H9 (cell line): ENCODE results near the gene XXYLT1. TPM values are rescaled to one million over a fixed set of nuclear protein-coding genes. Genes with fewer than 3 reads are reported as not detected.
A peak's percentile ranks its signal among the peaks of the same experiment; 100 is the strongest.

Experiments used
- DNase-seq: peaks from one replicate; pipeline ENCODE4 v3.0.0-alpha.2; 2017
- H2AFZ ChIP-seq: one replicate; pipeline ENCODE4 v1.6.1; 2013; ENCODE audit warnings: mild to moderate bottlenecking, low read length, control low read depth, moderate library complexity
- H2AK5ac ChIP-seq: 2 replicates; pipeline ENCODE4 v1.6.1; 2013; ENCODE audit warnings: low read length, control low read depth, mixed read lengths; ENCODE audit not compliant: insufficient read length
- H2BK120ac ChIP-seq: one replicate; pipeline ENCODE4 v1.6.1; 2013; ENCODE audit warnings: low read depth, mild to moderate bottlenecking, low read length, control low read depth, inconsistent platforms; ENCODE audit not compliant: poor library complexity, severe bottlenecking
- H2BK12ac ChIP-seq: 2 replicates; pipeline ENCODE4 v1.6.1; 2013; ENCODE audit warnings: low read length, control low read depth, mixed read lengths, low read depth; ENCODE audit not compliant: insufficient read length
- H2BK15ac ChIP-seq: 2 replicates; pipeline ENCODE4 v1.6.1; 2013; ENCODE audit warnings: low read depth, low read length, control low read depth
- H2BK20ac ChIP-seq: one replicate; pipeline ENCODE4 v1.6.1; 2013; ENCODE audit warnings: low read depth, mild to moderate bottlenecking, low read length, control low read depth, inconsistent platforms; ENCODE audit not compliant: poor library complexity, severe bottlenecking
- H2BK5ac ChIP-seq: 2 replicates; pipeline ENCODE4 v1.6.1; 2013; ENCODE audit warnings: low read length, control low read depth, mixed read lengths; ENCODE audit not compliant: insufficient read length
- H3K14ac ChIP-seq: 2 replicates; pipeline ENCODE4 v1.6.1; 2013; ENCODE audit warnings: low read length, control low read depth; ENCODE audit not compliant: insufficient read depth
- H3K18ac ChIP-seq: 2 replicates; pipeline ENCODE4 v1.6.1; 2013; ENCODE audit warnings: low read depth, mild to moderate bottlenecking, mixed read lengths, low read length, control low read depth; ENCODE audit not compliant: insufficient read length
- H3K23ac ChIP-seq: 2 replicates; pipeline ENCODE4 v1.6.1; 2013; ENCODE audit warnings: low read length, control low read depth, mixed read lengths, low read depth; ENCODE audit not compliant: insufficient read length
- H3K23me2 ChIP-seq: 2 replicates; pipeline ENCODE4 v1.6.1; 2013; ENCODE audit warnings: low read depth, mild to moderate bottlenecking, mixed read lengths, low read length, control low read depth; ENCODE audit not compliant: insufficient read length, poor library complexity, severe bottlenecking
- H3K27ac ChIP-seq: 2 replicates; pipeline ENCODE4 v1.5.1; 2013; ENCODE audit warnings: low read length, control low read depth, mixed read lengths, low read depth; ENCODE audit not compliant: insufficient read length
- H3K27me3 ChIP-seq: 2 replicates; pipeline ENCODE4 v1.6.1; 2013; ENCODE audit warnings: low read length, control low read depth, inconsistent platforms; ENCODE audit not compliant: insufficient read depth
- H3K4ac ChIP-seq: 2 replicates; pipeline ENCODE4 v1.6.1; 2013; ENCODE audit warnings: low read depth, mild to moderate bottlenecking, control low read depth, inconsistent platforms, low read length, moderate library complexity
- H3K4me1 ChIP-seq: 2 replicates; pipeline ENCODE4 v1.6.1; 2013; ENCODE audit warnings: low read length, control low read depth, inconsistent platforms; ENCODE audit not compliant: insufficient read depth
- H3K4me2 ChIP-seq: 2 replicates; pipeline ENCODE4 v1.6.1; 2013; ENCODE audit warnings: low read length, control low read depth, mixed read lengths; ENCODE audit not compliant: insufficient read length, insufficient read depth
- H3K56ac ChIP-seq: 2 replicates; pipeline ENCODE4 v1.6.1; 2013; ENCODE audit warnings: low read depth, mild to moderate bottlenecking, mixed read lengths, low read length, control low read depth; ENCODE audit not compliant: insufficient read length
- H3K79me1 ChIP-seq: 2 replicates; pipeline ENCODE4 v1.6.1; 2013; ENCODE audit warnings: low read depth, mild to moderate bottlenecking, moderate library complexity, low read length, control low read depth, inconsistent platforms; ENCODE audit not compliant: insufficient read depth, poor library complexity, severe bottlenecking
- H3K79me2 ChIP-seq: 2 replicates; pipeline ENCODE4 v1.6.1; 2013; ENCODE audit warnings: low read length, control low read depth, inconsistent platforms; ENCODE audit not compliant: insufficient read depth
- H3K9ac ChIP-seq: 2 replicates; pipeline ENCODE4 v1.6.1; 2013; ENCODE audit warnings: low read length, control low read depth, mixed read lengths; ENCODE audit not compliant: insufficient read length; ENCODE audit errors: extremely low read depth
- H3K9me3 ChIP-seq: one replicate; pipeline ENCODE4 v1.6.1; 2013; ENCODE audit warnings: low read depth, low read length, inconsistent platforms; ENCODE audit not compliant: control insufficient read depth
- H3T11ph ChIP-seq: one replicate; pipeline ENCODE4 v1.6.1; 2013; ENCODE audit warnings: mild to moderate bottlenecking, low read length, control low read depth, inconsistent platforms
- H4K20me1 ChIP-seq: one replicate; pipeline ENCODE4 v1.6.1; 2013; ENCODE audit not compliant: control insufficient read depth, insufficient read length, insufficient read depth
- H4K5ac ChIP-seq: 2 replicates; pipeline ENCODE4 v1.6.1; 2013; ENCODE audit warnings: low read depth, mild to moderate bottlenecking, mixed read lengths, low read length, control low read depth; ENCODE audit not compliant: insufficient read length
- H4K8ac ChIP-seq: replicated peaks from 2 replicates; pipeline ENCODE4 v1.6.1; 2013; ENCODE audit warnings: low read length, control low read depth, mixed read lengths, low read depth; ENCODE audit not compliant: insufficient read length
- H4K91ac ChIP-seq: 2 replicates; pipeline ENCODE4 v1.6.1; 2013; ENCODE audit warnings: low read depth, mild to moderate bottlenecking, moderate library complexity, mixed read lengths, low read length, control low read depth; ENCODE audit not compliant: insufficient read length
- H3K27ac Mint-ChIP-seq, 3 experiments: 2 replicates in 2 of 3; 3 replicates in 1 of 3; pipeline ENCODE4 v1.8.0; 2020 to 2021; ENCODE audit warnings: mixed read lengths in 3 of 3, mild to moderate bottlenecking in 1 of 3, moderate library complexity in 1 of 3
- H3K27me3 Mint-ChIP-seq: 2 replicates; pipeline ENCODE4 v1.8.0; 2021; ENCODE audit warnings: low read depth, mild to moderate bottlenecking, moderate library complexity, mixed read lengths
- H3K36me3 Mint-ChIP-seq, 3 experiments: 2 replicates in 2 of 3; 3 replicates in 1 of 3; pipeline ENCODE4 v1.8.0; 2020 to 2021; ENCODE audit warnings: low read depth in 3 of 3, mixed read lengths in 3 of 3; ENCODE audit not compliant: insufficient read depth in 1 of 3
- H3K4me1 Mint-ChIP-seq, 2 experiments: 2 replicates each; pipeline ENCODE4 v1.8.0; 2020; ENCODE audit warnings: mixed read lengths in 2 of 2
- H3K4me3 Mint-ChIP-seq, 2 experiments: 2 replicates in 1 of 2; 3 replicates in 1 of 2; pipeline ENCODE4 v1.8.0; 2020 to 2021; ENCODE audit warnings: mild to moderate bottlenecking in 2 of 2, mixed read lengths in 2 of 2, moderate library complexity in 1 of 2
- H3K9me3 Mint-ChIP-seq, 2 experiments: 2 replicates in 1 of 2; 3 replicates in 1 of 2; pipeline ENCODE4 v1.8.0; 2020; ENCODE audit warnings: mild to moderate bottlenecking in 2 of 2, mixed read lengths in 2 of 2, moderate library complexity in 1 of 2
- WGBS: extraction: QIAGEN DNeasy Blood & Tissue Kit; methylation state at CpG from one replicate; pipeline ENCODE4 v1.1.7; 2013; ENCODE audit warnings: missing lambda C conversion rate, low lambda C conversion rate, mixed read lengths; ENCODE audit not compliant: insufficient read length; ENCODE audit errors: extremely low coverage; 5-methylcytosine and 5-hydroxymethylcytosine counted together
- total RNA-seq: library from RNA; stranded (reverse); gene quantifications from 2 replicates; pipeline ENCODE4 v1.2.1, GENCODE V29; 2021
- TF ChIP-seq, protein P1 (sequence below): fragments of 200-600 bp; sonication (generic); conservative IDR thresholded peaks from 3 replicates; pipeline ENCODE4 v1.8.0; 2021; ENCODE audit warnings: antibody characterized with exemption, mild to moderate bottlenecking

Gene XXYLT1
- total RNA-seq, 1 experiment from 2014 or later: 22.7 TPM

DNA sequence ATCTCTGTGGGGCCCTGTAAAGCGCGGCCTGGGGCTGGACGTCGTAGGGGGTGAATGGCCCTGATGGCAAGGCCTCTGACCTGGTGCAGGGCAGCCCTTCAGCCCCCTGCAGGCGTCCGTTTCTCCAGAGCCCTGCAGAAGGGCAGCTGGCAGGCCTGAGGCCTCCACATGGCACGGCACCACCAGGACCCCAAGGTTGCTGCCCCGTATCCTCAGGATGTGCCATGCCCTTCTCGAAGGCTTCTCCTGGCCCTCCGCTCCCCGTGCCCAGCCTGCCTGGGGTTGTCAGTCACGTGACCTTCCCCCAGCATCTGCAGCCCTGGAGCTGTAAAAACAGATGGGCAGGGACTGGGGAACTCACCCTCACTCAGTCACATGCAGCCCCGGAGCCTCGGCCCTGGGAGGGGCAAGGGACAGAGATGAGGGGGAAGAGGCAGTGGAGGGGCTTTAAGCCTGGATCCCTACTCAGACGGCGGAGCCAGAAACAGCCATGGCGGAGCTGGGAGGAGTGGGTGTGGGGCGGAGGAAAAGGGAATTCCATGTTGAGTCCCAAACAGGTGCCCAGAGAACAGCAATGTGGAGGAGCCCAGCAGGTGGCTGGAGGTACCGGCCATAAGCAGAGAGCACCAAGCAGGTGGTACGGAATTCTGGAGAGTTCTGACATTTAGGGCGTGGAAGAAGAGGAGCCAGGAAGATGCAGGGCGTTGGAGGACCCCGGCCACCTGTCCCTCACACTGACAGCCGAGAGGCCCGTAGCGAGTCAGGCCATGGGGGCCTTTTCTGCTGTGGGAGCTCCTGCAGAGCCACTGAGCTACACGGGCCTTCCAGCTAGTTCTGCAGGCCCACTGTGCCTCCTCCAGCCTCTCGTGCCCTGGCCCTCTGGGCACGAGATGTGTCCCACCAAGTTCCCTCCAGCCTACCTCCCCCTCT, 193.1 kb downstream of the XXYLT1 start:
- no peak overlapping the region for H2BK120ac ChIP-seq
- Mint-ChIP-seq H3K27me3 (no peaks in the 10 kb centered on the region), H3K4me3 (no peak overlapping the region), H3K27ac (peak overlapping the region in 1 of 3 experiments; percentile 90; a peak in 1 of 7 replicates), H3K36me3 (peaks cover 0 to 2% (median 0%) of the 10 kb centered on the region in 3 experiments; a peak in 2 of 7 replicates), H3K9me3 (no peaks in the 10 kb centered on the region; a peak in 1 of 5 replicates), H3K4me1 (peaks cover 25 to 45% of the 10 kb centered on the region in 2 experiments)
- H3T11ph ChIP-seq: no peak overlapping the region
- H3K4me1 ChIP-seq: no peaks in the 10 kb centered on the region; the same call in 1 of the 2 replicates
- no peak overlapping the region for H3K23ac ChIP-seq
- TF ChIP-seq, protein P1, sequence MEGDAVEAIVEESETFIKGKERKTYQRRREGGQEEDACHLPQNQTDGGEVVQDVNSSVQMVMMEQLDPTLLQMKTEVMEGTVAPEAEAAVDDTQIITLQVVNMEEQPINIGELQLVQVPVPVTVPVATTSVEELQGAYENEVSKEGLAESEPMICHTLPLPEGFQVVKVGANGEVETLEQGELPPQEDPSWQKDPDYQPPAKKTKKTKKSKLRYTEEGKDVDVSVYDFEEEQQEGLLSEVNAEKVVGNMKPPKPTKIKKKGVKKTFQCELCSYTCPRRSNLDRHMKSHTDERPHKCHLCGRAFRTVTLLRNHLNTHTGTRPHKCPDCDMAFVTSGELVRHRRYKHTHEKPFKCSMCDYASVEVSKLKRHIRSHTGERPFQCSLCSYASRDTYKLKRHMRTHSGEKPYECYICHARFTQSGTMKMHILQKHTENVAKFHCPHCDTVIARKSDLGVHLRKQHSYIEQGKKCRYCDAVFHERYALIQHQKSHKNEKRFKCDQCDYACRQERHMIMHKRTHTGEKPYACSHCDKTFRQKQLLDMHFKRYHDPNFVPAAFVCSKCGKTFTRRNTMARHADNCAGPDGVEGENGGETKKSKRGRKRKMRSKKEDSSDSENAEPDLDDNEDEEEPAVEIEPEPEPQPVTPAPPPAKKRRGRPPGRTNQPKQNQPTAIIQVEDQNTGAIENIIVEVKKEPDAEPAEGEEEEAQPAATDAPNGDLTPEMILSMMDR: no peak
- H2BK15ac ChIP-seq: no peak overlapping the region
- no peaks in the 10 kb centered on the region for H3K9me3 ChIP-seq
- no peak overlapping the region for H3K56ac ChIP-seq
- no peak overlapping the region for H2AK5ac ChIP-seq
- no peak overlapping the region for H4K5ac ChIP-seq
- H3K4me2 ChIP-seq: no peak overlapping the region
- no CpG with 5 or more reads among the region's 29 CpGs for WGBS
- no peak overlapping the region; the same call in 1 of the 2 replicates for H3K14ac ChIP-seq
- no peak overlapping the region for H3K27ac ChIP-seq
- no peak overlapping the region for H4K91ac ChIP-seq
- H3K79me1 ChIP-seq: no peaks in the 10 kb centered on the region
- no peaks in the 10 kb centered on the region for H4K20me1 ChIP-seq
- no peak overlapping the region for H4K8ac ChIP-seq
- no peak overlapping the region for H2AFZ ChIP-seq
- H3K23me2 ChIP-seq: no peaks in the 10 kb centered on the region
- no peak for DNase-seq
- H2BK5ac ChIP-seq: no peak overlapping the region
- no peak overlapping the region for H3K18ac ChIP-seq
- H2BK20ac ChIP-seq: no peak overlapping the region
- no peak overlapping the region for H2BK12ac ChIP-seq
- H3K79me2 ChIP-seq: no peaks in the 10 kb centered on the region
- no peaks in the 10 kb centered on the region for H3K27me3 ChIP-seq
- no peak overlapping the region for H3K9ac ChIP-seq
- H3K4ac ChIP-seq: no peak overlapping the region
